GM19238 (cell line): ENCODE data around the gene BTN3A1.

ENCODE experiments used
- DNase-seq: peaks from one replicate; pipeline ENCODE4 v3.0.0; 2011; ENCODE audit warnings: low spot score; ENCODE audit not compliant: insufficient read length

BTN3A1 gene

GRCh38 chr6:26379292-26379691, 22.8 kb upstream of the BTN3A1 start:
- DNase-seq = no peak

- no peak for DNase-seq
Observed at GRCh38 chr6:26379740-26380139, 22.3 kb upstream of the BTN3A1 start.

- no peak for DNase-seq
Observed at GRCh38 chr6:26380256-26380655, 21.8 kb upstream of the BTN3A1 start.

GRCh38 chr6:26382121-26382520, 20.0 kb upstream of the BTN3A1 start:
- no peak for DNase-seq

- no peak for DNase-seq
Observed at GRCh38 chr6:26383624-26384417, 18.3 kb upstream of the BTN3A1 start.

GRCh38 chr6:26385734-26386125, 16.3 kb upstream of the BTN3A1 start:
- no peak for DNase-seq

GRCh38 chr6:26387565-26387964, 14.5 kb upstream of the BTN3A1 start:
- no peak for DNase-seq

GRCh38 chr6:26388014-26388413, 14.1 kb upstream of the BTN3A1 start:
- DNase-seq = no peak

GRCh38 chr6:26388441-26388840, 13.6 kb upstream of the BTN3A1 start:
- DNase-seq = no peak

- no peak for DNase-seq
Observed at GRCh38 chr6:26389349-26389894, 12.7 kb upstream of the BTN3A1 start.

GRCh38 chr6:26390531-26390930, 11.5 kb upstream of the BTN3A1 start:
- no peak for DNase-seq

- no peak for DNase-seq
Observed at GRCh38 chr6:26392932-26393636, 9.0 kb upstream of the BTN3A1 start.

GRCh38 chr6:26394289-26394688, 7.8 kb upstream of the BTN3A1 start:
- DNase-seq = no peak

GRCh38 chr6:26398555-26398954, 3.5 kb upstream of the BTN3A1 start:
- no peak for DNase-seq

GRCh38 chr6:26400626-26401025, 1.4 kb upstream of the BTN3A1 start:
- no peak for DNase-seq

- no peak for DNase-seq
Observed at GRCh38 chr6:26401389-26401986, 587 bp upstream of the BTN3A1 start.

GRCh38 chr6:26403893-26404292, 1.8 kb downstream of the BTN3A1 start:
- no peak for DNase-seq

GRCh38 chr6:26404546-26404945, 2.5 kb downstream of the BTN3A1 start:
- DNase-seq = no peak

GRCh38 chr6:26408828-26409730, 7.0 kb downstream of the BTN3A1 start:
- no peak for DNase-seq

- DNase-seq = no peak
Observed at GRCh38 chr6:26411751-26412150, 9.7 kb downstream of the BTN3A1 start.

- DNase-seq = no peak
Observed at GRCh38 chr6:26412228-26412627, 10.2 kb downstream of the BTN3A1 start.
